Activated CD4-positive, alpha-beta T cell treated with anti-CD3 and anti-CD28 coated beads for 4 hours (primary cell): Measurements from ENCODE around the gene GOLGA5.
A peak's percentile ranks its signal among the peaks of the same experiment; 100 is the strongest.
"Not testable (repeated sequence)": the region's sequence is repeated elsewhere in the genome, so short reads cannot be mapped to it uniquely, and the experiment has no call there.

Experiments used
- DNase-seq, 2 donors: peaks; one replicate each; pipeline ENCODE4 v3.0.0-alpha.2; 2020

The GOLGA5 gene

GRCh38 chr14:92793709-92794546 lies at the start of gene GOLGA5:
Gene GOLGA5, plus strand, starts transcription at chr14:92794305. Its CDS starts 3,133 bp downstream, at chr14:92797438.
- DNase-seq, result peak; percentile 97

- no peak for DNase-seq
Observed at GRCh38 chr14:92747701-92748258, 46.3 kb upstream of the GOLGA5 start.

- DNase-seq, result peak; percentile 82 to 85
Observed at GRCh38 chr14:92748259-92749016, 45.7 kb upstream of the GOLGA5 start, which contains the start of gene LGMN. Gene LGMN, minus strand, starts transcription at chr14:92748627. Its CDS starts 15,841 bp downstream, at chr14:92732786.

GRCh38 chr14:92750222-92750728 lies 43.8 kb upstream of the GOLGA5 start:
- DNase-seq, result peak; percentile 32 to 45

GRCh38 chr14:92750994-92751400 lies 43.1 kb upstream of the GOLGA5 start:
- no peak for DNase-seq

GRCh38 chr14:92751819-92752218 lies 42.3 kb upstream of the GOLGA5 start:
- no peak for DNase-seq

GRCh38 chr14:92753250-92753649 lies 40.9 kb upstream of the GOLGA5 start:
- DNase-seq, result no peak

GRCh38 chr14:92754966-92755365 lies 39.1 kb upstream of the GOLGA5 start:
- no peak for DNase-seq

GRCh38 chr14:92755495-92755894 lies 38.6 kb upstream of the GOLGA5 start:
- DNase-seq, result no peak

- DNase-seq, result no peak
Observed at GRCh38 chr14:92756446-92756845, 37.7 kb upstream of the GOLGA5 start.

GRCh38 chr14:92759300-92759678 lies 34.8 kb upstream of the GOLGA5 start:
- DNase-seq, result peak in 1 of 2 donors; percentile 16

GRCh38 chr14:92759679-92760523 lies 34.2 kb upstream of the GOLGA5 start:
- DNase-seq, result no peak

- DNase-seq, result no peak
Observed at GRCh38 chr14:92760524-92760805, 33.6 kb upstream of the GOLGA5 start.

- DNase-seq, result not testable (repeated sequence)
Observed at GRCh38 chr14:92763666-92764631, 30.2 kb upstream of the GOLGA5 start.

GRCh38 chr14:92768236-92768635 lies 25.9 kb upstream of the GOLGA5 start:
- not testable (repeated sequence) for DNase-seq

- no peak for DNase-seq
Observed at GRCh38 chr14:92768795-92769194, 25.3 kb upstream of the GOLGA5 start.

- DNase-seq, result no peak
Observed at GRCh38 chr14:92770484-92770883, 23.6 kb upstream of the GOLGA5 start.

GRCh38 chr14:92774572-92774971 lies 19.5 kb upstream of the GOLGA5 start:
- no peak for DNase-seq

- DNase-seq, result not testable (repeated sequence)
Observed at GRCh38 chr14:92775292-92775691, 18.8 kb upstream of the GOLGA5 start.

GRCh38 chr14:92778868-92779565 lies 15.1 kb upstream of the GOLGA5 start:
- DNase-seq, result not testable (repeated sequence)
